Glutamatergic neuron (in vitro differentiated cells): ENCODE measurements around the gene ZNHIT6. TPM values are rescaled to one million over a fixed set of nuclear protein-coding genes. Genes with fewer than 3 reads are reported as not detected.

Source experiments
- DNase-seq: peaks from one replicate; pipeline ENCODE4 v3.0.0; 2022
- H3K27ac Mint-ChIP-seq: one replicate; pipeline ENCODE4 v1.8.0; 2020; ENCODE audit warnings: mild to moderate bottlenecking, mixed read lengths, inconsistent platforms; ENCODE audit not compliant: unreplicated experiment
- H3K27me3 Mint-ChIP-seq: one replicate; pipeline ENCODE4 v1.8.0; 2020; ENCODE audit warnings: mild to moderate bottlenecking, moderate library complexity, mixed read lengths, inconsistent platforms; ENCODE audit not compliant: unreplicated experiment
- H3K36me3 Mint-ChIP-seq: one replicate; pipeline ENCODE4 v1.8.0; 2020; ENCODE audit warnings: mild to moderate bottlenecking, mixed read lengths, inconsistent platforms; ENCODE audit not compliant: unreplicated experiment
- H3K4me1 Mint-ChIP-seq: one replicate; pipeline ENCODE4 v1.8.0; 2020; ENCODE audit warnings: mild to moderate bottlenecking, low read depth, mixed read lengths, inconsistent platforms; ENCODE audit not compliant: unreplicated experiment
- H3K4me3 Mint-ChIP-seq: one replicate; pipeline ENCODE4 v1.8.0; 2020; ENCODE audit warnings: mild to moderate bottlenecking, mixed read lengths, inconsistent platforms; ENCODE audit not compliant: unreplicated experiment
- H3K9me3 Mint-ChIP-seq: one replicate; pipeline ENCODE4 v1.8.0; 2020; ENCODE audit warnings: mild to moderate bottlenecking, moderate library complexity, mixed read lengths, inconsistent platforms; ENCODE audit not compliant: unreplicated experiment
- total RNA-seq: library from RNA; stranded (reverse); fragmentation: NEBNext Ultra II Directional; extraction: Animal tissue kit (Norgen Biotek cat#: 25700); gene quantifications from one replicate; pipeline ENCODE4 v1.2.1, GENCODE V29; 2021; ENCODE audit not compliant: unreplicated experiment
- TF ChIP-seq, protein P1 (sequence below): fragments of 200-600 bp; sonication (generic); IDR thresholded peaks from one replicate; pipeline ENCODE4 v1.5.0; 2021; ENCODE audit not compliant: partially characterized antibody, unreplicated experiment

ZNHIT6 gene
- total RNA-seq, 1 donor from 2014 or later, result 10.9 TPM

DNA sequence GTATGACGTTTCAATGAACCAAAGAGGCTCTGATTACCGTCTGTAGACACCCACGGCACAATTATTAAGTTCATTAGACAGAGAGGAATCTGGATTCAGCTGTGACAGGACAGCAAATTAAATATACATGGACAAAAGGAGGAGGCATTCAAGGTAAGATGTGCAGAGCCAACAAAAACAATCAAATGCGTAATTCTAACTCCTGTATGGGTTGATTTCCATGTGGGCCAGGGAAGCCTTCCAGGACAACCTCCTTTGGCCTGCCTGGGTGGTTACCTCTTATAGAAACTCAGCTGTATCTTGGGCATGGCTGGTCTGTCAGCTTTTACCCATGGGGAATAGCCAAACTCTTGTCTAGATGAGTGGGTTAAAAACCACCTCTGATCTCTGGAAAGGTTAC lies 83.9 kb downstream of the ZNHIT6 start:
- TF ChIP-seq, protein P1, sequence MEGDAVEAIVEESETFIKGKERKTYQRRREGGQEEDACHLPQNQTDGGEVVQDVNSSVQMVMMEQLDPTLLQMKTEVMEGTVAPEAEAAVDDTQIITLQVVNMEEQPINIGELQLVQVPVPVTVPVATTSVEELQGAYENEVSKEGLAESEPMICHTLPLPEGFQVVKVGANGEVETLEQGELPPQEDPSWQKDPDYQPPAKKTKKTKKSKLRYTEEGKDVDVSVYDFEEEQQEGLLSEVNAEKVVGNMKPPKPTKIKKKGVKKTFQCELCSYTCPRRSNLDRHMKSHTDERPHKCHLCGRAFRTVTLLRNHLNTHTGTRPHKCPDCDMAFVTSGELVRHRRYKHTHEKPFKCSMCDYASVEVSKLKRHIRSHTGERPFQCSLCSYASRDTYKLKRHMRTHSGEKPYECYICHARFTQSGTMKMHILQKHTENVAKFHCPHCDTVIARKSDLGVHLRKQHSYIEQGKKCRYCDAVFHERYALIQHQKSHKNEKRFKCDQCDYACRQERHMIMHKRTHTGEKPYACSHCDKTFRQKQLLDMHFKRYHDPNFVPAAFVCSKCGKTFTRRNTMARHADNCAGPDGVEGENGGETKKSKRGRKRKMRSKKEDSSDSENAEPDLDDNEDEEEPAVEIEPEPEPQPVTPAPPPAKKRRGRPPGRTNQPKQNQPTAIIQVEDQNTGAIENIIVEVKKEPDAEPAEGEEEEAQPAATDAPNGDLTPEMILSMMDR, result no peak
- H3K27me3 Mint-ChIP-seq, result peaks cover 4% of the 10 kb centered on the region
- peaks cover 5% of the 10 kb centered on the region for H3K4me1 Mint-ChIP-seq
- DNase-seq, result no peak
- H3K9me3 Mint-ChIP-seq, result peaks cover 6% of the 10 kb centered on the region
- H3K4me3 Mint-ChIP-seq, result no peak overlapping the region
- H3K27ac Mint-ChIP-seq, result no peak overlapping the region
- H3K36me3 Mint-ChIP-seq, result peaks cover 17% of the 10 kb centered on the region

DNA sequence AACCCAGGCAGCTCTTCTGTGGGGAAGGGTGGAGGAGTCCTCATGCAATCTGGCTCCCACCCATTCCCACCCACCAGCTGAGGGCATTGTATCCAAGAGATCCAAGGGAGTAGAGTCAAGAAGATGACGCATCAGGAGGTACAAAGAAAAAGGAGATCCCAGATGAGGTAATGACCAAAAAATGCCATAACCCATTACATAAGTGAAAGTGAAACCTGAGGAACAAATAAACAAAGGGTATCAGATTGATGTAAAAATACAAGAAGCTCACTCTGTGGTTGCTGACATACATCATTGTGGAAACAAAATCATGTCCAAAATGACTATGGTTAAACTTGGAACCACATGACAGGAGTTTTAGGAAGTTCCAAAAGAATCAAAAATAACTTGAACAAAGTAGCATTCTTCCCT lies 85.2 kb downstream of the ZNHIT6 start:
- no peak overlapping the region for H3K27ac Mint-ChIP-seq
- H3K4me1 Mint-ChIP-seq, result no peaks in the 10 kb centered on the region
- H3K27me3 Mint-ChIP-seq, result peaks cover 4% of the 10 kb centered on the region
- no peak overlapping the region for H3K4me3 Mint-ChIP-seq
- TF ChIP-seq, protein P1, result no peak
- no peak for DNase-seq
- H3K36me3 Mint-ChIP-seq, result peaks cover 17% of the 10 kb centered on the region
- peaks cover 6% of the 10 kb centered on the region for H3K9me3 Mint-ChIP-seq

DNA sequence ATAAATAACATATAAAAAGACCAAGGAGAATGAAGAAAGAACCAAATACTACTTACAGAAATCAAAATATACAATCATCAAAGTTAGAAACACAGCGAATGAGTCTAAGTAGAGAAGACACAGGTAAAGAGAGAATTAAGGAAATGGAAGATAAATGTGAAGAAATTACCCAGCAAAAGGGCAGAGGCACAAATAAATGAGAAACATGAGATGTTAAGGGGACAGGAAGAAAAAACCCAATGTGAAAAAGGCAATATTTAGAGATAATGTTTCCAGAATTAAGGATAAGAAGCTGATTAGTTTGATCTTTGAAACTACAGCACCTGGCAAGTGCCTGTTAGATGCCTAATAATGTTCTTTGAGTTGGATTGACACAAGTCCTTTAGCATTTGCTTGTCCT lies 86.8 kb downstream of the ZNHIT6 start:
- Mint-ChIP-seq H3K27me3 (peaks cover 4% of the 10 kb centered on the region), H3K4me3 (no peak overlapping the region), H3K4me1 (no peaks in the 10 kb centered on the region), H3K36me3 (peaks cover 17% of the 10 kb centered on the region), H3K9me3 (peaks cover 6% of the 10 kb centered on the region), H3K27ac (no peak overlapping the region)
- TF ChIP-seq, protein P1, result no peak
- no peak for DNase-seq

DNA sequence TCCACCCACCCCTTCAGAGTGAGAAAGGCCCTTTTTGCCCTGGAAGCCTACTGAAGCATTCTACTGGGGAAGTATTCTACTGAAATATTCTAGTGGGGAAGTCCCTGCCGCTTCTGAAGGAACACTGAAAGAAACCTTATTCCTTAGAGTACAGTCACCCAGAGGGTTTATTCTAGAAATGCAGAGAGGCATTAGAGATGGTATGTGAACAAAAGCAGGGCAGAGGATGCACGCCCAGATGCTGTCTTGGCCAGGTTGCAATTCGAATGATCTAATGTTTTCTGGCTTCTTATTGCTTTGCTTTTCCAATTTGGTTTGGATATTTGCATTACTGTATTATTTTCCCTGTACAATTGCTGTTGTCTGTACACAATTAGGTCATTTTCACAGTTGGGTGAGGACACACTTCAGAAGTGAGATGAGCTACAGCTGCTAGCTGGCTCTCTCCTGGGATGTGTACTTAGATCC lies 90.6 kb downstream of the ZNHIT6 start:
- Mint-ChIP-seq H3K36me3 (peaks cover 17% of the 10 kb centered on the region), H3K27ac (no peak overlapping the region), H3K4me3 (no peak overlapping the region), H3K9me3 (peaks cover 8% of the 10 kb centered on the region), H3K4me1 (no peaks in the 10 kb centered on the region), H3K27me3 (peaks cover 2% of the 10 kb centered on the region)
- DNase-seq, result no peak
- TF ChIP-seq, protein P1, result no peak

DNA sequence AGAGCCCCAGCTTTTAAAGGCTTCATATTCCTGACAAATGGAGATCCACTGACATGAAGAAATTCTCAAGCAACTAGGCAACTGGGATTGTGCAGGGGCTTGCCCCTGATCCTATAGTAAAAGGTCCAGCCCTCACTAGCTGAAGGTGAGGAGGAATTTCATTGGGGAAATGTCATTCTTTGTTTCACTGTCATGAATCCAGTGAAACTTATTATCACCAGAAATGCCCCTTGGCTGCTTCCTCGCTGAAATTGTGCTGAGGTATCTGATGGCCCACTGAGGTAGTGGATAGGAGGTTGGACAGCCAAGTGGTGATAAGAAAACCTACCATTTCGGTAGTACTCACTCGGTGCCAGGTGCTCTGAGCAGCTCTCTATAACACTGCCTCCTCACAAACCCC lies 91.5 kb downstream of the ZNHIT6 start:
- Mint-ChIP-seq H3K4me1 (no peaks in the 10 kb centered on the region), H3K9me3 (peaks cover 6% of the 10 kb centered on the region), H3K27me3 (no peaks in the 10 kb centered on the region), H3K36me3 (peaks cover 8% of the 10 kb centered on the region), H3K27ac (no peak overlapping the region), H3K4me3 (no peak overlapping the region)
- no peak for DNase-seq
- TF ChIP-seq, protein P1, result no peak
